ENCODE results near the gene GBX2. TPM values are rescaled to one million over a fixed set of nuclear protein-coding genes. Genes with fewer than 3 reads are reported as not detected.

Gene GBX2
- total and polyA plus RNA-seq, 2 experiments from 2014 or later, result 0.31 to 0.89 TPM

DNA sequence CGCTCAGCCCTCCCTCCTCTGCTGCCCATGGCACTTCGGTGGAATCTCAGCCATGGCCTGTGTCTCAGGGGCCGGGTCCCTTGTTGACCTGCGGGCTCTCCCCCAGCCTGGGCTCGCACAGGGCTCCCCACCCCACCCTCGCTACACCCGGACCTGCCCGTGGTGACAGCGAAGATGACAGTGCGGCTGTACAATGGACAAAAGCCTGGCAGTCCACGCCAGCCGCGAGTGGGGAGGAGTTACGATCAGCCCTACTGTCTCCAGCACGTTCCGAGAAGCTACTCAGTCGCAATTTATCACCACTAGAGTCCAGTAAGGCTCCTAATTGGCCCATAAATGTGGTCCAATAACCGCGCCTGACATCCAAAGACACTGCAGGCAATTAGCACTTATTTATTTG, 31.6 kb downstream of the GBX2 start:
- Histone ChIP-seq H3K27me3 (no peaks in the 10 kb centered on the region), H3K27ac (no peak overlapping the region), H3K4me3 (no peak overlapping the region)

GRCh38 chr2:236133410-236134012, 34.7 kb downstream of the GBX2 start:
- H3K27ac ChIP-seq, result no peak overlapping the region
- DNase-seq (ENCODE audit: low read depth in 1 of 2, low spot score in 1 of 2), result no peak
- no peaks in the 10 kb centered on the region for H3K36me3 ChIP-seq
- H3K27me3 ChIP-seq, result no peaks in the 10 kb centered on the region
- TF ChIP-seq, protein P1, sequence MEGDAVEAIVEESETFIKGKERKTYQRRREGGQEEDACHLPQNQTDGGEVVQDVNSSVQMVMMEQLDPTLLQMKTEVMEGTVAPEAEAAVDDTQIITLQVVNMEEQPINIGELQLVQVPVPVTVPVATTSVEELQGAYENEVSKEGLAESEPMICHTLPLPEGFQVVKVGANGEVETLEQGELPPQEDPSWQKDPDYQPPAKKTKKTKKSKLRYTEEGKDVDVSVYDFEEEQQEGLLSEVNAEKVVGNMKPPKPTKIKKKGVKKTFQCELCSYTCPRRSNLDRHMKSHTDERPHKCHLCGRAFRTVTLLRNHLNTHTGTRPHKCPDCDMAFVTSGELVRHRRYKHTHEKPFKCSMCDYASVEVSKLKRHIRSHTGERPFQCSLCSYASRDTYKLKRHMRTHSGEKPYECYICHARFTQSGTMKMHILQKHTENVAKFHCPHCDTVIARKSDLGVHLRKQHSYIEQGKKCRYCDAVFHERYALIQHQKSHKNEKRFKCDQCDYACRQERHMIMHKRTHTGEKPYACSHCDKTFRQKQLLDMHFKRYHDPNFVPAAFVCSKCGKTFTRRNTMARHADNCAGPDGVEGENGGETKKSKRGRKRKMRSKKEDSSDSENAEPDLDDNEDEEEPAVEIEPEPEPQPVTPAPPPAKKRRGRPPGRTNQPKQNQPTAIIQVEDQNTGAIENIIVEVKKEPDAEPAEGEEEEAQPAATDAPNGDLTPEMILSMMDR (IDR thresholded peaks at IDR 0.05; ENCODE audit: low read depth, low read length), result no peak
- H3K4me1 ChIP-seq (ENCODE audit: low read depth), result no peaks in the 10 kb centered on the region
- no peak overlapping the region for H3K4me3 ChIP-seq
- H3K9me3 ChIP-seq (ENCODE audit: low read depth), result no peaks in the 10 kb centered on the region

More for the DNA sequence above, 31.6 kb downstream of the GBX2 start:
- DNase-seq (ENCODE audit: low read depth in 1 of 2, low spot score in 1 of 2), result no peak
- no peaks in the 10 kb centered on the region for H3K4me1 ChIP-seq (ENCODE audit: low read depth)
- H3K36me3 ChIP-seq, result no peaks in the 10 kb centered on the region
- TF ChIP-seq, protein P1 (IDR thresholded peaks at IDR 0.05; ENCODE audit: low read depth, low read length), result no peak
- no peaks in the 10 kb centered on the region for H3K9me3 ChIP-seq (ENCODE audit: low read depth)

- Histone ChIP-seq H3K4me3 (no peak overlapping the region), H3K27me3 (no peaks in the 10 kb centered on the region), H3K27ac (no peak overlapping the region), H3K9me3 (ENCODE audit: low read depth) (no peaks in the 10 kb centered on the region), H3K36me3 (no peaks in the 10 kb centered on the region), H3K4me1 (ENCODE audit: low read depth) (no peaks in the 10 kb centered on the region)
- TF ChIP-seq, protein P1 (IDR thresholded peaks at IDR 0.05; ENCODE audit: low read depth, low read length), result no peak
- no peak for DNase-seq (ENCODE audit: low read depth in 1 of 2, low spot score in 1 of 2)
Measured at GRCh38 chr2:236131073-236131692, 37.0 kb downstream of the GBX2 start.

DNA sequence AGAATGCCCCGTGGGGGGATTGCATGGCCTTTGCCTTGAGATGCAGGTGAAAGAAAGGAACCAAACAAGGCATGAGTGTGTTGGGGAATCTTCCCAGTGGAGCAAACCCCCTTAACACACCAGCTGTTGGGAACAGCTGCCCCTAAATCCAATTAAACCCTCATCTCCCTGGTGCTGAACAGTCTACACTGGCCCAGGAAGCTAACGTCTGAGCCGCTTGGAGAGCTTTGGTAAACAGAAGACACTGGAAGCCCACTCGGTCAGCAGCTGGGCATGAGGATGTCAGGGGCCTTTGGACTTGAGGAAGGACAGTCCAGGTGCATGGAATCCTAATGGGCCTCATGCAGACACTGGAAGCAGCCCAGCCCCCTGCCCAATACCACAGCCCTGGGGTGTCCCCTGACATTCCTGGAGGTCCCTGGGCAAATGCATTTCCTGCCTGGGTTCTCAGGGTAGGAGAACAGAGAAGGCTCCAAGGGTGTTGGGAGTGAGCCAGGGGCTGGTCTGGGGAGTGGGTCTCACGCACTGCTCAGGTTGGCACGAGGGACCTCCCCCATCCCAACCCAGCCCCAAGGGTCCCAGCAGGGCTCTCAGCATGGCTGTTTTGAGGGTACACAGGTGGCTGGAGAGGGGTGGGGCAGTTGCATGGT, 37.7 kb downstream of the GBX2 start:
- no peak overlapping the region for H3K4me3 ChIP-seq
- no peaks in the 10 kb centered on the region for H3K9me3 ChIP-seq (ENCODE audit: low read depth)
- no peak overlapping the region for H3K27ac ChIP-seq
- TF ChIP-seq, protein P1 (IDR thresholded peaks at IDR 0.05; ENCODE audit: low read depth, low read length), result no peak
- H3K36me3 ChIP-seq, result no peaks in the 10 kb centered on the region
- no peaks in the 10 kb centered on the region for H3K27me3 ChIP-seq
- DNase-seq (ENCODE audit: low read depth in 1 of 2, low spot score in 1 of 2), result no peak
- H3K4me1 ChIP-seq (ENCODE audit: low read depth), result no peaks in the 10 kb centered on the region

- Histone ChIP-seq H3K4me3 (no peak overlapping the region), H3K9me3 (ENCODE audit: low read depth) (no peaks in the 10 kb centered on the region), H3K27ac (no peak overlapping the region), H3K27me3 (no peaks in the 10 kb centered on the region), H3K4me1 (ENCODE audit: low read depth) (no peaks in the 10 kb centered on the region), H3K36me3 (peaks cover under 1% of the 10 kb centered on the region)
- TF ChIP-seq, protein P1 (IDR thresholded peaks at IDR 0.05; ENCODE audit: low read depth, low read length), result no peak
- no peak for DNase-seq (ENCODE audit: low read depth in 1 of 2, low spot score in 1 of 2)
Measured at GRCh38 chr2:236129935-236130334, 38.3 kb downstream of the GBX2 start.
